PC-9 (cell line): Measurements from ENCODE around the gene DBET.
"Not testable (repeated sequence)": the region's sequence is repeated elsewhere in the genome, so short reads cannot be mapped to it uniquely, and the experiment has no call there.

Source experiments
- CTCF ChIP-seq: fragments of 200-600 bp; sonication (generic); conservative IDR thresholded peaks from 2 replicates; pipeline ENCODE4 v1.6.1; 2017; ENCODE audit warnings: mixed run types, antibody characterized with exemption, mild to moderate bottlenecking, moderate library complexity
- EZH2 ChIP-seq: fragments of 200-600 bp; sonication (generic); IDR thresholded peaks from 2 replicates; pipeline ENCODE4 v1.8.0; 2017; ENCODE audit warnings: antibody characterized with exemption, low read depth

GRCh38 chr4:190114991-190115390, 50.7 kb downstream of the DBET start:
- TF ChIP-seq CTCF, EZH2: not testable (repeated sequence)
